Subcutaneous preadipocyte (primary cell): ENCODE results near the gene CNIH3. TPM values are rescaled to one million over a fixed set of nuclear protein-coding genes. Genes with fewer than 3 reads are reported as not detected.

Experiments used
- total RNA-seq: library from RNA; depleted of rRNA; stranded (reverse); fragments of >200 nt; gene quantifications from 2 replicates; pipeline ENCODE4 v1.2.3, GENCODE V29; 2012

The CNIH3 gene
- 21.3 and 62.4 TPM in 2 replicates for total RNA-seq

GRCh38 chr1:224615861-224616755 lies at the start of gene CNIH3:
Gene CNIH3 (plus strand): TSS chr1:224616317. CDS start chr1:224617175, 858 bp downstream.

Other genes with a start within 250 kb of the CNIH3 start
- gene WDR26, start 181.5 kb upstream of the CNIH3 start, total RNA-seq = 53.3 and 53.4 TPM in 2 replicates